HL-60 (cell line): ENCODE data around the gene CD1C.
"Not testable (repeated sequence)": the region's sequence is repeated elsewhere in the genome, so short reads cannot be mapped to it uniquely, and the experiment has no call there.

Experiments used
- DNase-seq, 2 experiments: peaks; one replicate each; pipeline ENCODE4 v3.0.0-alpha.2; 2010 to 2020; ENCODE audit warnings: low read depth in 1 of 2, low spot score in 1 of 2
- H3K27ac ChIP-seq: fragments of 250-450 bp; sonication (Bioruptor Pico); replicated peaks from 2 replicates; pipeline ENCODE4 v1.5.1; 2020; ENCODE audit warnings: mild to moderate bottlenecking, moderate library complexity
- H3K27me3 ChIP-seq: fragments of 250-450 bp; sonication (Bioruptor Pico); 2 replicates; pipeline ENCODE4 v1.5.1; 2021; ENCODE audit warnings: mild to moderate bottlenecking, moderate library complexity; ENCODE audit not compliant: insufficient read depth, poor library complexity, severe bottlenecking
- H3K4me3 ChIP-seq: replicated peaks from 2 replicates; pipeline ENCODE4 v1.5.1; 2011; ENCODE audit warnings: mild to moderate bottlenecking, control low read depth, low read length; ENCODE audit not compliant: insufficient read depth
- CTCF ChIP-seq: IDR thresholded peaks from one replicate; pipeline ENCODE4 v1.5.1; 2011; ENCODE audit warnings: low read length, control low read depth, inconsistent platforms; ENCODE audit not compliant: insufficient read depth
- GABPA ChIP-seq: IDR thresholded peaks from 2 replicates; pipeline ENCODE4 v1.6.1; 2012; ENCODE audit warnings: low read depth
- POLR2AphosphoS5 ChIP-seq: IDR thresholded peaks from 2 replicates; pipeline ENCODE4 v1.6.1; 2012; ENCODE audit warnings: low read depth
- REST ChIP-seq: IDR thresholded peaks from 2 replicates; pipeline ENCODE4 v1.6.1; 2012; ENCODE audit warnings: low read depth; ENCODE audit not compliant: insufficient replicate concordance
- SPI1 ChIP-seq: IDR thresholded peaks from 2 replicates; pipeline ENCODE4 v1.6.1; 2012; ENCODE audit warnings: low read depth, mild to moderate bottlenecking, borderline replicate concordance

CD1C gene

GRCh38 chr1:158335213-158335532, 45.5 kb downstream of the CD1C start:
- Histone ChIP-seq H3K27me3 (peaks cover 5% of the 10 kb centered on the region), H3K4me3 (no peak overlapping the region), H3K27ac (no peak overlapping the region)
- no peak for TF ChIP-seq REST
- TF ChIP-seq CTCF = no peak
- TF ChIP-seq GABPA = no peak
- TF ChIP-seq POLR2AphosphoS5 = no peak
- TF ChIP-seq SPI1 = no peak
- no peak for DNase-seq

- not testable (repeated sequence) for H3K27ac ChIP-seq, DNase-seq, H3K27me3 ChIP-seq, H3K4me3 ChIP-seq
Measured at GRCh38 chr1:158336413-158336812, 46.7 kb downstream of the CD1C start.
